GM21737 (cell line): Measurements from ENCODE around the gene FCRL2.
"Not testable (repeated sequence)": the region's sequence is repeated elsewhere in the genome, so short reads cannot be mapped to it uniquely, and the experiment has no call there.

Source experiments
- ATAC-seq: cut with Tn5 transposase; IDR thresholded peaks from one replicate; pipeline ENCODE4 v1.9.1; 2021; ENCODE audit warnings: mild to moderate bottlenecking, moderate library complexity; ENCODE audit not compliant: unreplicated experiment

FCRL2 gene

DNA sequence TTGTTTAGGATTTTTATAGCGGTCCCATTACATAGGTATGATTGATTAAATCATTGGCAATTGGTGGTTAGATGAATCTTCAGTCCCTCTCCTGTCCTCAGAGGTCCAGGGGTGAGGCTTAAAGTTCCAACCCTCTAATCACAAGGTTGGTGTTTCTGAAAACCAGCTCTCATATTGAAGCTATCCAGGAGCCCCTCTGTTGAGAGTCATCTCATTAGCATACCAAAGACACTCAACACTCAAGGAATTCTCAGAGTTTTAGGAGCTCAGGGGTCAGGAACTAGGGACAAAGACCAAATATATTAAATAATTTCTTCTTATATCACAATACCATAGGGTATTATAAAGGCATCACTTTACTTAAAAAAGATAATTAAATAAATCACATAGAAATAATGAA, 23.3 kb downstream of the FCRL2 start:
- ATAC-seq = no peak

DNA sequence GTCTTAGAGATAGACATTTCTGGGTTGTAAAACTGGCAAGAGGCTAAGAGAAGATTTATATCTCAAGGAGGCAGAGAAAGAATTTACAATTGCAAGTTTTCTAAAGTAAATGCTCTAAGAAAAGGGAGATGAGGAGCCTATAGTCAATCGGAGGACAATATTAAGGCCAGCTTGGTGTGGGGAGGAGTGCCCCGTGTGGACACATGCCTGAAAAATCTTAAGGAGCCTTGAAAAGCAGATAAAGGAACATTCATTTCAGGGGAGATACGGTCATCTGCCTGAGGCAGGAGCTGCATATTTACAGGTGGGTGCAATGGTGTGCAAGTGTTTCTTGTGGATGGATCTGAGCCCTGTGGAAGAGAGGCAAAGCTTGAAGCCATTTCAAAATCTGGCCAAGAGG, 25.6 kb downstream of the FCRL2 start:
- ATAC-seq = no peak

DNA sequence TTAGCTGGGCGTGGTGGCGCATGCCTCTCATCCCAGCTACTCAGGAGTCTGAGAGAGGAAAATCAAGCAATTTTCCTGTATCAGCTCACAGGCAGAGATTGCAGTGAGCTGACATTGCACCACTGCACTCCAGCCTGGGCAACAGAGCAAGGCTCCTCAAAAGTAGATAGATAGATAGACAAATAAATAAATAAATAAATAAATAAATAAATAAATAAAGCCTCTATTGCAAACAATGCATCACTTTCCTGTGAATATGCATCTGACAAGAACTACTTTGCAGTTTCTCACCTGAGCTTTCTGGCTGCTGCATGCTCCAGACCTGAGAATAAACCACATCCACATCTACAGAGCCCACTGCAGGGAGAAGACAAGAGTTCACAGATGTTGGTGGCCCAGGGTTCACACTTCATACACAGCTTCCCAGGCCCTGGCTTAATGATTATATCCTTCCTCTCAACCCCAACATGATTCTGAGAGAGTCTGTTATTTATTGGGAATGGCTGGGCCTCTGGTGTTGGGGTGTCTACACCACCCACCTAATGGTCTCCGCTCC, 28.6 kb downstream of the FCRL2 start:
- ATAC-seq = no peak

DNA sequence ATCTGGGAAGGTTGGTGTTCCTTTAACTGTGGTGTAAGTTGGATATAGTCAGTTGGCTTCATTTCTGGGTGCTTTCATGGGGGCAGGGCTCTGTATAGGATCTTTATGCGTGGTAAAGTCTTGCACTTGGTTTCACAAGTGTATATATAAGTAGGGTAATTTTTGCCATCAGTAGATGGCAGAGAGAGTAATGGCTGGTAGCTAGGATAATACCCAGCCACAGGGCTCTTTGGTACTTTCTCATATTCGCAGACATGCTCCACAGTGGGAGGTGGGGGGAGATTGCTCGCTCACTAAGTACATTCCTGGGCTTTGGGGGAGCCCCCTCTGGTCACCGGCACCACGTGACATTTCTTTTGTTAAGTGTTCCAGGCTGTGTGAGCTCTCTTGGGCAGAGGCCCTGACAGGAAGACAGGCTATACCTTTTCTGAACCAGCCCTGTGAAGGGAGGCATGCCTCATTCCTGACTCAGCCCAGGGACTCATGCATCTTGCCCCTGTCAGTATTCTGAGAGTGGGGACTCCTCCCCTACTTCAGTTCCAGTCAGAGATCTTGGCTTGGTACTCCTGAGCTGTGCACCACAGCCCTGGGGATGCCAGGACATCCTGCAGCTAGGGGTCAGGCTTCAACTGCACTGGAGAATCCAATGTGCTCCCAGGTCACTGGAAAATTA, 37.6 kb downstream of the FCRL2 start:
- ATAC-seq = no peak

DNA sequence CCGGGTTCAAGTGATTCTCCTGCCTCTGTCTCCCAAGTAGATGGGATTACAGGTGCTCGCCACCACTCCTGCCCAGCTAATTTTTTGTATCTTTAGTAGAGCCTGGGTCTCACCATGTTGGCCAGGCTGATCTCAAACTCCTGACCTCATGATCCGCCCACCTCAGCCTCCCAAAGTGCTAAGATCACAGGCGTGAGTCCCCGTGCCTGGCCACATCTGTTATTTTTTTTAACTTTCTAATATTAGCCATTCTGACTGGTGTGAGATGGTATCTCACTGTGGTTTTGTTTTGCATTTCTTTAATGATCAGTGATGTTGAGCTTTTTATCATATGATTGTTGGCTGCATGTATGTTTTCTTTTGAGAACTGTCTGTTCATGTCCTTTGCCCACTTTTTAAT, 40.9 kb downstream of the FCRL2 start:
- not testable (repeated sequence) for ATAC-seq

DNA sequence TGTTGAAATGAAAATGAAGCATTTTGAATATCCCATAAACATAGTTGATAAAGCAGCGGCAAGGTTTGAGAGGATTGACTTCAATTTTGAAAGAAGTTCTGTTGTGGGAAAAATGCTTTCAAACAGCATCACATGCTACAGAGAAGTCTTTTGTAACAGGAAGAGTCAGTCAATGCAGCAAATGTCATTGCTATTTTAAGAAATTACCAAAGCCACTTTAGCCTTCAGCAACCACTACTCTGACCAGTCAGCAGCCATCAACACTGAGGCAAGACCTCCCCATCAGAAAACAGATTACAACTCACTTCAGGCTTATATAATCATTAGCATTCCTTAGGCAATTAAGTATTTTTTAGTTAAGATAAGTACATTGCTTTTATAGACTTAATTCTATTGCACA, 42.6 kb downstream of the FCRL2 start:
- ATAC-seq = no peak

DNA sequence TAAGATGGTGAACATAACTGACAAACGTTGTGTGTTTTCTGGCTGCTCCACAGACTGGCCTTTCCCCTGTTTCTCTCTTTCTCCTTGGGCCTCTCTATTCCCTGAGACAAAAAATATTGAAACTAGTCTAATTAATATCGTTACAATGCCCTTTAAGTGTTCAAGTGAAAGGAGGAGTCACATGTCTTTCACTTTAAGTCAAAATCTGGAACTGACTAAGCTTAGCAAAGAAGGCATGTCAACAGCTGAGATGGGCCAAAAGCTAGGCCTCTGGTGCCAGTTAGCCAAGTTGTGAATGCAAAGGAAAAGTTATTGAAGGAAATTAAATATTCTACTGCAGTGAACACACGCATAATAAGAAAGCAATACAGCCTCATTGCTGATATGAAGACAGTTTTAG, 44.2 kb downstream of the FCRL2 start:
- no peak for ATAC-seq

DNA sequence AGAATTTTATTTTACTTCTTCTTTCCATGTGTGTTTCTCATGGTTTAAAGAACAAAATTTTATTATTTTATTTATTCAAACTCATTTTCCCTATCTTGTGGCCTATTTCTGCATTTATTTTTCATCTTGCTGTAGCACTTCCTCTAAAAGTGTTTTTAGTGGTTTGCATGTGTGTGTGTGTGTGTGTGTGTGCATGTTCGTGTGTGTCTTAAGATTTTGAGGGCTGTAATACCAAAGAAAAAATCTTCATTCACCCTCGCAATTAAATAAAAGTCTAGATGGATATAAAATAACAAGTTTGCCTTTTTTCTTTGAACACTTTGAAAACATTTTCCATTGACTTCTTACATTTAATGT, 51.7 kb downstream of the FCRL2 start:
- ATAC-seq = no peak

DNA sequence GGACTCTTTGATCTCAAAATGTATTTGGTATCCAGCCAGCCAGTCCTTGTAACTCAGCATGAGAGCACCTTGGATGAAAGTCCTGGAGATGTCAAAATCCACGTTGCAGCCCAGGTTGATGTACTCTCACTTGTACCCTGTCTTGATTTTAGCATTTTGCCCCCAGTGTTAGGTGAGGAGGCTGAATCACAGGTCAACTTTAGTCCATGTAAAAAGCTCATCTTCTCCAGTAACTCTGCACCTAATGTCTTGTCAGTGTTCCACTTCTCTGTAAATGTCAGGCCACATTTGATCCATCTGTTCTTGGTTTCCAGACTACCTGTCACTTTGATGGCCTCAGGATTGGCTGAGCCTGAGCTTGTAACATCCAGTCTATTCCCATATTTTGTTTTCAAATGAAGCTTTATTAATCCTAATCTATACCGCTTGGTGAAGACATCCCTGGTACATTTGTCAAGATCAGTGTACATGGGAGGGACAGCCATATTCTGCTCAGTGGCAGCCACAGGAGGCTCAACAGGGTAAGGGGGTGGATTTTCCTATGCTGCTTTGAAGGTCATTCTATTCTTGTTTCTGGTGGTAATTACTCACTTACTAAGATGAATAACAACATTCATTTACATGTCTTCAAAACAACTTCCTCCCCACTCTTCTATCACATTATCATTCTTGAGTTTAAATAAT, 52.3 kb downstream of the FCRL2 start:
- no peak for ATAC-seq

DNA sequence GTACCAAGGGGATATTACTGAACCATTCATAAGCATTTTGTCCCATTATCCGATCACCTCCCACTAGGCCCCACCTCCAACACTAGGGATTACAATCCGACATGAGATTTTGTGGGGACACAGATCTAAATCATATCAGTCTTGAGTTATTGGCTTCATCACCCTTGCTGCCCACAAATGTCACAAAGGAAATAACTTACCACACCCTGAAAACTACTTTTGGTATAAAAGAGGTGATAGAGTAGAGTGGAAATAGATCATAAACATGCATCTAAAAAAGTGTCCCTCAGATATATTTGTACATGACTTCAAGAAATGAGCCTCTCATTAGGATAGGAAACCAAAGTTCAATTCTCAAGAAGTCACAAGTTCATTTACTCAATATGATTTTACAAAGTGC, 53.8 kb downstream of the FCRL2 start:
- ATAC-seq = no peak

DNA sequence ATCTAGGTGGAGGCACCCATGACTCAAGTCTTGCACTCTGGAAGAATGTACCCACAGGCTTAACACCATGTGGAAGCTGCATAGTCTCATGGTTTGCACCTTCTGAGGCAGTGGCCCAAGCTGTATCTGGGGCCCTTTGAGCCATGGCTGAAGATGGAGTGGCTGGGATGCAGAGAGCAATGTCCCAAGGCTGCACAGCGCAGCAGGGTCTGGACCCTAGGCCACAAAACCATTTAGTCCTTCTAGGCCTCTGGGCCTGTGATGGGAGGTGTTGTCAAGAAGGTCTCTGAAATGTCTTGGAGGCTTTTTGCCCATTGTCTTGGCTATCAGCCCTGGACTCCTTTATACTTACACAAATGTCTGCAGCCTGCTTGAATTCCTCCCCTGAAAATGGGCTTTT, 54.9 kb downstream of the FCRL2 start:
- no peak for ATAC-seq

DNA sequence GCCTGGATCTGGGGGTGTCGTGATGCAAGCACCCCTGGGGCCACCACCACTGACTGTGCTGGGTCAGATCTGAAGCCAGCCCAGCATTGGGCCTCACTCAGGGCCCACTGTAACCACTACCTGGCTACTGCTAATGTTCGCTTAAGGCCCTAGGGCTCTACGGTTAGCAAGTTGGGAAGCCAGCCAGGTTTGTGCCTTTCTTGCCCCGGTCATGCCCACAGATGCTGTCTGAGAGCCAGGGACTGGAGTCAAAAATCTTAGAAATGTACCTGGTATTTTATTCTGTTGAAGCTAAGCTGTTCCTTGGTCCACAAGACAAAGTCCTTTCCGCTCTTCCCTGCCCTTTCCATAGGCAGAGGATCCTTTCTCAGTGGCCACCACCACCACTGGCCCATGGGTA, 61.2 kb downstream of the FCRL2 start:
- no peak for ATAC-seq

DNA sequence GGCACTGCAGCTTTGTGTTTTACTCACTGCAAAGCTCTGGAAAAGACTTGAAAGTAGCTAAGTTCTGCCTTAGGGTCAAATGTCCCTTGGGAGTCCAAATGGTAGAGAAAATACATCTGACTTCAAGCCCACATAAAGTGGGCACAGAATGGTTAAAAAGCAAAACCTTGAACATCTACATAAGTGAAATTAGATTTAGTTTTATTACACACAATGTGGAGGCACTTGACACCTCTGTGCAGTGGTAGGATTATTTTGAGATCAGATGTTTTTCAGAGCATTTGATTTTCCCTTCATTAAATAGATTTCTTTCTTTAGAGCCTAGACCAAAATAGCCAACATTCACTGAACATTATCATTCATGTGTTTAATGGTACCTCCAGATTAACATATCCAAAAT, 65.1 kb downstream of the FCRL2 start:
- no peak for ATAC-seq

DNA sequence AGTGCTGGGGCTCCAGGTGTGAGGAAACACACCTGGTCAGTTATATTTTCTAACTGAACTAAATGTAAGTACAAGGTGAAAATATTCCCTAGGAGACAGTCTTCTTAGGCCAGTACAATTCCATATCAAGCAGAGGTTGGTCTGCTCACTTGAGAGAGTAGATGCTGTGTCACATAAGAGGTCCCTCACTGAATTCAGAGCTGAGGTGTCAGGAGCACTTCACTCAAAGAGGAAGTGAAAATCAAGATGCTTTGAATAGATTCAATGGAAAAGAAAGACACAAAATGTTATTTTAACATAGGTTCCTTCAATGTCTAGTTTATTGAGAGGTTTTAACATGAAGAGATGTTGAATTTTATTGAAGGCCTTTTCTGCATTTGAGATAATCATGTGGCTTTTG, 72.1 kb downstream of the FCRL2 start:
- ATAC-seq = no peak

DNA sequence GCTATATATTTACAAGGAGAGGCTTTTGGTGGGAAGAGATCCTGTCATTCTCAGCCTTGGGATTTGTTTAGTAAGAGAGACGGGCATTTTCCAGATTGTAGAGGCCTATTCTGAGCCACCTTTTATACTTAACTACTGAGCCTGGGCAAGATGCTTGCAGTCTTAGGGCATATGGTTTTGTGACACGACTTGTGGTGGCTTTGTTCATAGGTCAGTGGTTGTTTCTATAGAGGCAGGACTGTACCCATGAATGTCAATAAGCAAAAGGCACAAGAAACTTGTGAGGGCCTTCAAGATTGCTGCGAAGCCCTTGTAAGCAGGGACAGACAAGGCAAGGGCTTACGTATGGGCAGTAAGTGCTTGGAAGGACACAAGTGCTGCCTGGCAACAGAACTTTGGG, 73.0 kb downstream of the FCRL2 start:
- ATAC-seq = no peak

DNA sequence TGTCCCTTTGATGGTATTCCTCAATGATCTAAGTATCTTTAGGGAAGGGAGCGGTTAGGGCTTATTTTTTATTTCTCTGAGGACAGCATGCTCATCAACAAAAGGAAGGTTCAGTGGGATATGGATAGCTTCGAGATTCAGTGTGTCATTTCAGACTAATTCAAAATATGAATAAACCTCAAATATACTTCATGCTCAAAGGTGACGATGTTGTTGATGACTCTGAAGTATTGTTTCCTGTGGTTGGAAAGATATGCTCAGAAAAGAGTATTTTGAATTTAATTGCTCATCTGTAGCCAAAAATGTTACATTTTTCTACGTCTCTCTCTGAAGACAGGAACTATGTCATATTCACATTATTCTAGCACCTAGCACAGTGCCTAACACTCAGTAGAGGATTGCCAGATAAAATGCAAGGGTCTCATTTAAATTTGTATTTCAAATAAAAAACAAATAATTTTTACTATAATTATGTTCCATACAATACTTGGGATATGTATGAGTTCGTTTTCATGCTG, 74.6 kb downstream of the FCRL2 start:
- no peak for ATAC-seq

DNA sequence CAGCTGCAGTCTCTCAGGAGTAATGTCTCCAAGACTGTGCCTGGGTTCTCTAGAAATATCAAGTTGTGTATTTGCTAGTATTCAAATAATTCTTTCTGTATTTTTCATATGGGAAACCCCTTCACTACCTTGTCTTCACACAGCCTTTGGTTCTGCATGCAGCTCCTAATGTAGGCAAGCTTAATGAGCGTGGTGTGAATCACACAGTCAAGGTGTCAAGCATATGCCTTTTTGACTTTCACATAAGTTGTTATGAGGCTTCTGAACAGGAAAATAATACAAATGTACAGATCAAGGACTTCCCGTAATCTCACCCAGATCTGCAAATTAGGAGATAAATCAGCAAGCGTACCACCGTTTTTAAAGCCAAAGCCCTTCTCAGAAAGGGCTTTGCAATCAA, 76.2 kb downstream of the FCRL2 start, which contains the start of gene FCRL3:
Gene FCRL3, minus strand, starts transcription at position 38 of the 400 bp plus-strand sequence. CDS start 280 bp downstream, outside the sequence.
- no peak for ATAC-seq

DNA sequence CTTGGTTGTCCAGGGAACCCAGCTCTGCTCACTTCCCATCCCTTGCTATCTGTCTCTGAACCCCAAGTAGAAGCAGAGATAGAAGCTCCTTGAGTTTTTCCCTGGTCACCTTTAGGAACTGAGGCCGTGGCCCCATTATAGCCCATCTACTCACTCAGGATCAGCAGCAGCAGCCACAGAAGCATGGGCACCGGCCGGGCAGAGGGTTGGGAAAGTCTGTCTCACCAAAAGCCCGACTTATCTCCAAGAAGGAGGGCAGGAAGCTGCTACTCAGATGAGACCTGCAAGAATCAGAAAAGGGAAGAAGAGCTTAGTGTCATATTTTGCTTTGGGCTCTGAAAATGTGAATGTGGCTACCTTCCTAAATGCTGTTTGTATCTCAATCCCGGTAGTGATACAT, 76.6 kb downstream of the FCRL2 start:
- ATAC-seq = no peak

DNA sequence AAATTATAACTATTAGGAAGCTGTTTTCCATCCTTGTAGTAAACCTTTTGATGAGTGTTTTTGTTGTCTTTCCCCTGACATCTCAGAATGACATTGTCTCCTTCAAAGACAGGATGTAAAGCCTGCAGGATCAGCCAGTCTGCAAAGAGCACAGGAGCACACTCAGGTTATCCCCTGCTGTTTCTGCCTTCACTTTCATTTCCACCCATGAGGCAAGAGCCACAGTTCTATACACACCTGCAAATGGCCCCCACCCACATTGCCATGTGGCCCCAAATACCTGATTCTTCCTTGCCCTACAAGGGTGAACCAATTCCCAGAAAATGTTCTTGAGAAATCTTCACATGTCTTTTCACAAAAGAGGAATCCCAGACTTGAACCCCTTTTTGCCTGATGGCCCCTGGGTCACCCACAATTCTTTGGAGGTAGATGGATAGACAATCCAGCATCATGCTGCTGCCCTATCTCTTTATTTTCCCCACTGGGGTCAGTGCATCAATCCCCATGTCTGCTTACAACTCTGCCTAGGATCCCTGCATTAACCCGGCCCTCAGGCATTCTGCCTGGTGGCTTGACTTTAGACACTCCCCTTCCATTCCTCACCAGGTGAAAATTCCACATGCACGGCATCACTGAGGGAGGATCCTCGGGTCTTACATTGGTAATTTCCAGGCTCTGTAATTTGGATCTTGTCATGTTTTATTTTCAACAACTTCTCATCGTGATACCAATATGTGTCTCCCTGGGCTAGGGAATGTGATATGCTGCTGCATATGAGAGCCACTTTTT, 79.0 kb downstream of the FCRL2 start:
- no peak for ATAC-seq

DNA sequence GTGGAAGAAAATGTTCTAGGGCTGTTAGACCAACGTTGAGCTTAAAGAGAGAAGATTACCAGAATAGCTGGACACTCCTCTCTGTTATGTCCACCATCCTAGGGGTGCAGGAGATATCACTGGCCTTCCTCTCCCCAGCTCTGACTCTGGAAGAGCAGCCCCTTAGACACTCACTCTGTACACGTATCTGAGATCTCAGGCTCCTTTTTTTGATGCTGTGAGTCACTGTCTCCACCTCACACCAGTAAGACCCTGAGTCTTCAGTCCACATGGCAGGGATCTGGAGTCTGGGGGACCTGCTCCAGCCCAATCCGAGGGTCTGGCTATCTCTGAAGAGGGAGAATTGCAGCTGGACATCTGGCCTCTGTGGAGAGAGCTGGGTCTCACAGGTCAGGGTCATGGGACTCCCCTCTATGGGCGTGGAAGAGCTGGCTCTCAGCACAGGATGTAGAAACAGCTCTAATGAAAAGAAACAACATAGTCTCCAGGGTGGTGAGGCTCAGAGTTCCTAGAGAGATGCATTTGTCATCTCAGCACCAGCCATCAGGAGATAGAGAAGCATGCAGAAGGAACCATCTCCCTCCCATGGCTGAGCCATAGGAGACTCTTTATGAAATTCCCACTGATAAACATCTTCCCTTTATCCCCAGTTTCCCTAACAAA, 79.8 kb downstream of the FCRL2 start:
- no peak for ATAC-seq
